ENCODE measurements around the gene TOMM34.

DNA sequence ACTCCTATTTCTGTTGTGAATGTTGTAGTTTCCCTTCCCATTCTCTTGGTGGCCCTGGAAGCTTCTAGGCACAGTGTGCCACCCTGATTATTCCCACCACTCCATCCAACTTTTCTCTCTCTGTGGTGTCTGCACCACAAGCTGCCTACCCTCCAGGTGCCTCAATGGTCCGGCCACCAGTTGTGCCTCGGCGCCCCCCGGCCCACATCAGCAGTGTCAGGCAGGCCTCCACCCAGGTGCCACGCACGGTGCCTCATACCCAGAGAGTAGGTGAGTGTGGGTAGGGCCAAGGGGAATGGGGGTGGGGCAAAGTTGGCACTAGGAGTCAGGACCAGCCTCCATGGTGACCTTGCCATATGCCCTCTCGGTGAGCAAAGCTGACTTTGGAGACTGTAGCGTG is 27.3 kb downstream of the TOMM34 start:
- TF ChIP-seq CTCF (IDR thresholded peaks at IDR 0.05; ENCODE audit: low read depth, low read length) = no peak
- no peak for TF ChIP-seq POLR2A (IDR thresholded peaks at IDR 0.05; ENCODE audit: extremely low read depth, insufficient read length)
